H1 (cell line): ENCODE data around the gene IP6K3. TPM values are rescaled to one million over a fixed set of nuclear protein-coding genes. Genes with fewer than 3 reads are reported as not detected.

ENCODE experiments used
- CTCF ChIA-PET: fragments of 300-600 bp; sonication (Branson Sonifier 250); formaldehyde crosslinking; loops from one replicate; lab custom pipeline; 2021; ENCODE audit not compliant: partially characterized antibody; lab: Charles Lee
- POLR2A ChIA-PET: fragments of 300-600 bp; sonication (Branson Sonifier 250); formaldehyde crosslinking; loops from one replicate; lab custom pipeline; 2021; ENCODE audit warnings: inconsistent platforms; ENCODE audit not compliant: partially characterized antibody; lab: Charles Lee
- DNase-seq, 2 experiments: peaks; one replicate each; pipeline versions ENCODE4 v3.0.0 to v3.0.0-alpha.2; 2010 to 2022; ENCODE audit warnings: low spot score in 2 of 2, low read depth in 1 of 2, mixed read lengths in 1 of 2
- FAIRE-seq: peaks from 2 replicates; lab custom pipeline; 2011; peaks lifted over from hg19 to GRCh38; lab: Jason Lieb, UNC
- H2AFZ ChIP-seq: 2 replicates; pipeline ENCODE4 v1.8.1; 2012; ENCODE audit warnings: low read length, inconsistent platforms
- H2AK5ac ChIP-seq: 2 replicates; pipeline ENCODE4 v1.6.1; 2013; ENCODE audit warnings: low read depth, low read length
- H2BK120ac ChIP-seq: replicated peaks from 2 replicates; pipeline ENCODE3; 2013; ENCODE audit warnings: low read depth, low read length, inconsistent platforms
- H2BK12ac ChIP-seq: 2 replicates; pipeline ENCODE4 v1.6.1; 2013; ENCODE audit warnings: low read depth, low read length
- H2BK15ac ChIP-seq: 2 replicates; pipeline ENCODE4 v1.6.1; 2013; ENCODE audit warnings: low read length
- H2BK20ac ChIP-seq: 2 replicates; pipeline ENCODE4 v1.6.1; 2013; ENCODE audit warnings: low read length
- H2BK5ac ChIP-seq: 2 replicates; pipeline ENCODE4 v1.6.1; 2013; ENCODE audit warnings: low read depth, low read length
- H3K14ac ChIP-seq: 2 replicates; pipeline ENCODE4 v1.6.1; 2013; ENCODE audit warnings: inconsistent platforms; ENCODE audit not compliant: insufficient read length
- H3K18ac ChIP-seq: 2 replicates; pipeline ENCODE4 v1.6.1; 2013; ENCODE audit warnings: low read length; ENCODE audit errors: extremely low read depth
- H3K23ac ChIP-seq: 2 replicates; pipeline ENCODE4 v1.6.1; 2013; ENCODE audit warnings: inconsistent platforms; ENCODE audit not compliant: insufficient read length
- H3K23me2 ChIP-seq: 2 replicates; pipeline ENCODE4 v1.6.1; 2013; ENCODE audit warnings: low read depth, low read length
- H3K27ac ChIP-seq: 2 replicates; pipeline ENCODE4 v1.6.1; 2011; ENCODE audit warnings: low read depth, low read length, inconsistent platforms
- H3K27me3 ChIP-seq, 4 experiments: replicated peaks in 1 of 4; 1 replicate in 1 of 4; 2 replicates in 3 of 4; pipeline versions ENCODE4 v1.6.1 to v1.8.1; 2011 to 2013; ENCODE audit warnings: low read length in 3 of 4, mild to moderate bottlenecking in 3 of 4, inconsistent platforms in 2 of 4, mixed read lengths in 2 of 4, moderate library complexity in 1 of 4; ENCODE audit not compliant: control insufficient read depth in 3 of 4, insufficient read depth in 3 of 4; ENCODE audit errors: extremely low read depth in 1 of 4
- H3K36me3 ChIP-seq, 4 experiments: 2 replicates each; pipeline versions ENCODE4 v1.6.1 to v1.8.1; 2011 to 2013; ENCODE audit warnings: mild to moderate bottlenecking in 4 of 4, low read length in 3 of 4, moderate library complexity in 2 of 4, control low read depth in 1 of 4, inconsistent platforms in 1 of 4; ENCODE audit not compliant: insufficient read depth in 4 of 4, control insufficient read depth in 2 of 4
- H3K4ac ChIP-seq: replicated peaks from 2 replicates; pipeline ENCODE3; 2013; ENCODE audit warnings: low read length, low read depth, mixed read lengths, inconsistent platforms; ENCODE audit not compliant: insufficient read length
- H3K4me1 ChIP-seq, 4 experiments: replicated peaks in 1 of 4; 1 replicate in 1 of 4; 2 replicates in 3 of 4; pipeline versions ENCODE4 v1.6.1 to v1.8.1; 2011 to 2013; ENCODE audit warnings: low read length in 3 of 4, inconsistent platforms in 2 of 4, mixed read lengths in 1 of 4; ENCODE audit not compliant: insufficient read depth in 4 of 4, control insufficient read depth in 3 of 4
- H3K4me2 ChIP-seq, 2 experiments: 2 replicates each; pipeline versions ENCODE4 v1.6.1 to v1.8.1; 2011 to 2013; ENCODE audit warnings: low read depth in 2 of 2, low read length in 2 of 2, control low read depth in 1 of 2, inconsistent platforms in 1 of 2, mild to moderate bottlenecking in 1 of 2; ENCODE audit not compliant: insufficient read depth in 1 of 2
- H3K4me3 ChIP-seq, 4 experiments: fragments of 200-600, 300-600 bp in 1 of 4; sonication (generic), shearing (Covaris generic), sonication (Bioruptor Twin) in 1 of 4; 2 replicates each; pipeline versions ENCODE4 v1.5.1 to v1.8.1; 2011 to 2016; ENCODE audit warnings: low read length in 4 of 4, low read depth in 3 of 4, control low read depth in 2 of 4, inconsistent platforms in 2 of 4, mild to moderate bottlenecking in 2 of 4, mixed read lengths in 1 of 4, moderate library complexity in 1 of 4; ENCODE audit not compliant: insufficient read depth in 2 of 4; ENCODE audit errors: extremely low read depth in 1 of 4
- H3K56ac ChIP-seq: replicated peaks from 2 replicates; pipeline ENCODE3; 2013; ENCODE audit warnings: low read depth, mild to moderate bottlenecking, mixed read lengths, low read length, inconsistent platforms; ENCODE audit not compliant: insufficient read length
- H3K79me1 ChIP-seq: 2 replicates; pipeline ENCODE4 v1.6.1; 2013; ENCODE audit warnings: low read depth, low read length, control low read depth
- H3K79me2 ChIP-seq, 2 experiments: 2 replicates each; pipeline versions ENCODE4 v1.6.1 to v1.8.1; 2012 to 2013; ENCODE audit warnings: low read length in 2 of 2, mild to moderate bottlenecking in 2 of 2, inconsistent platforms in 1 of 2; ENCODE audit not compliant: insufficient read depth in 2 of 2, control insufficient read depth in 1 of 2
- H3K9ac ChIP-seq, 4 experiments: replicated peaks in 1 of 4; 1 replicate in 1 of 4; 2 replicates in 3 of 4; pipeline versions ENCODE4 v1.6.1 to v1.8.1; 2011 to 2013; ENCODE audit warnings: low read depth in 3 of 4, low read length in 3 of 4, control low read depth in 2 of 4, mild to moderate bottlenecking in 2 of 4, moderate library complexity in 2 of 4, inconsistent platforms in 1 of 4; ENCODE audit errors: extremely low read depth in 1 of 4
- H3K9me3 ChIP-seq, 2 experiments: 2 replicates each; pipeline versions ENCODE4 v1.6.1 to v1.8.1; 2012 to 2013; ENCODE audit warnings: mild to moderate bottlenecking in 2 of 2, moderate library complexity in 2 of 2, control low read depth in 1 of 2, inconsistent platforms in 1 of 2, low read depth in 1 of 2, low read length in 1 of 2, mixed read lengths in 1 of 2; ENCODE audit not compliant: insufficient read depth in 2 of 2
- H4K20me1 ChIP-seq, 2 experiments: replicated peaks in 1 of 2; 2 replicates each; pipeline versions ENCODE3 to v1.8.1; 2011 to 2013; ENCODE audit warnings: inconsistent platforms in 2 of 2, low read length in 2 of 2, mild to moderate bottlenecking in 1 of 2; ENCODE audit not compliant: insufficient read depth in 2 of 2, control insufficient read depth in 1 of 2
- H4K5ac ChIP-seq: 2 replicates; pipeline ENCODE4 v1.6.1; 2013; ENCODE audit warnings: low read length, low read depth, mixed read lengths, inconsistent platforms; ENCODE audit not compliant: insufficient read length
- H4K8ac ChIP-seq: 2 replicates; pipeline ENCODE4 v1.8.0; 2013; ENCODE audit warnings: mild to moderate bottlenecking, moderate library complexity, low read length, inconsistent platforms; ENCODE audit not compliant: insufficient read depth; ENCODE audit errors: extremely low read depth
- H4K91ac ChIP-seq: replicated peaks from 2 replicates; pipeline ENCODE3; 2013; ENCODE audit warnings: low read length, mixed read lengths, inconsistent platforms; ENCODE audit not compliant: insufficient read length
- SRF ChIP-seq: IDR thresholded peaks from 2 replicates; pipeline ENCODE4 v1.6.1; 2011; ENCODE audit warnings: mild to moderate bottlenecking, low read depth, low read length, moderate library complexity
- WGBS, 2 experiments: shearing (Covaris generic) in 1 of 2; methylation state at CpG; one replicate each; pipeline versions ENCODE4 v1.1.6 to v1.1.7; 2013 to 2015; ENCODE audit warnings: low lambda C conversion rate in 2 of 2, mixed read lengths in 2 of 2, inconsistent platforms in 1 of 2, low coverage in 1 of 2, missing lambda C conversion rate in 1 of 2; ENCODE audit not compliant: insufficient replicate concordance in 2 of 2, insufficient coverage in 1 of 2, insufficient read length in 1 of 2; ENCODE audit errors: extremely low coverage in 1 of 2, missing lambda C conversion rate in 1 of 2; 5-methylcytosine and 5-hydroxymethylcytosine counted together
- polyA plus RNA-seq, 7 experiments: library from polyadenylated mRNA; depleted of rRNA in 3 of 7; stranded (reverse) in 5 of 7; unstranded in 2 of 7; fragments of >200 nt in 5 of 7; fragments of 200-250 nt in 2 of 7; gene quantifications; 1 replicate in 5 of 7; 2 replicates in 1 of 7; 4 replicates in 1 of 7; pipeline versions ENCODE4 v1.2.1 to v1.2.3, GENCODE V29; 2011 to 2013; ENCODE audit warnings: missing spikeins in 2 of 7, mixed read lengths in 2 of 7
- total RNA-seq: library from RNA; stranded (reverse); fragmentation: NEBNext Ultra II Directional; extraction: Animal tissue kit (Norgen Biotek cat#: 25700); gene quantifications from 2 replicates; pipeline ENCODE4 v1.2.1, GENCODE V29; 2021

The IP6K3 gene
- total and polyA plus RNA-seq, 2 of the 8 experiments (the other 6 are each of a cell fraction or from before 2014, with no cell fraction given): 0.22 to 0.73 TPM

DNA sequence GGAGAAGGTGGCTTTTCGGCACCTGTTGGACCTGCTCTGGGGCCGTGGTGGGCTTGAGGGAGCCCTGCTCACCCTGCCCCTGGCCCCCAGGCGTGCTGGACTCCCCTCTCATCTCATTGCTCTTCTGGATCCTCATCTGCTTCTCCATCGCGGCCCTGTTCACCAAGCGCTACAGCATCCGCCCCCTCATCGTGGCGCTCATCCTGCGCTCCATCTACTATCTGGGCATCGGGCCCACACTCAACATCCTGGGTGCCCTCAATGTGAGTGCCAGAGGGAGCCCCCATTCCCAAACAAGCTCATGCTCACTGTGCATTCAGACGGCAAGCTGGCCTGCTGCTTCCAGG, 57.6 kb downstream of the IP6K3 start:
- Histone ChIP-seq H4K91ac (no peak overlapping the region), H3K4me2 (no peak overlapping the region), H3K27ac (no peak overlapping the region), H4K20me1 (peaks cover 0 to 11% of the 10 kb centered on the region in 2 experiments), H3K23me2 (no peaks in the 10 kb centered on the region), H3K9ac (no peak overlapping the region), H3K56ac (no peak overlapping the region), H3K14ac (no peak overlapping the region), H3K18ac (no peak overlapping the region), H3K9me3 (no peaks in the 10 kb centered on the region), H2BK5ac (no peak overlapping the region), H2BK15ac (no peak overlapping the region), H3K4me1 (peaks cover 0 to 5% (median 1%) of the 10 kb centered on the region in 4 experiments; a peak in 3 of 7 replicates), H3K36me3 (peaks cover 16 to 60% (median 49%) of the 10 kb centered on the region in 4 experiments), H2AFZ (no peak overlapping the region), H2AK5ac (no peak overlapping the region), H3K79me2 (no peaks in the 10 kb centered on the region), H3K27me3 (no peaks in the 10 kb centered on the region), H2BK120ac (no peak overlapping the region), H2BK12ac (no peak overlapping the region), H3K4me3 (no peak overlapping the region), H2BK20ac (no peak overlapping the region), H3K23ac (no peak overlapping the region), H3K79me1 (no peaks in the 10 kb centered on the region), H4K8ac (no peak overlapping the region), H3K4ac (no peak overlapping the region), H4K5ac (no peak overlapping the region)
- no peak for TF ChIP-seq SRF
- ChIA-PET CTCF (interaction anchor here (2.0 kb wide), 1 partner anchor 11 kb away, joined by 11 read pairs; no protein-coding TSS in a partner anchor), POLR2A (no interaction called here)
- WGBS, 2 experiments: 84% methylated on average over 12 of the region's 12 CpGs; no CpG with 5 or more reads in 1 of the 2 experiments
- no peak for DNase-seq
- FAIRE-seq: no peak
